SK-N-SH (cell line): ENCODE measurements around the gene PTPRG.

ENCODE experiments used
- EP300 ChIP-seq, 2 experiments: IDR thresholded peaks; 2 replicates each; pipeline versions ENCODE4 v1.4.0 to v1.6.1; 2012; ENCODE audit warnings: borderline replicate concordance in 1 of 2, low read depth in 1 of 2, low read length in 1 of 2
- MXI1 ChIP-seq: IDR thresholded peaks from 2 replicates; pipeline ENCODE4 v1.6.1; 2012; ENCODE audit warnings: mild to moderate bottlenecking, low read depth, low read length, improper control_type of control experiment
- POLR2AphosphoS5 ChIP-seq: IDR thresholded peaks from 2 replicates; pipeline ENCODE4 v1.6.1; 2012; ENCODE audit warnings: low read depth, low read length
- TEAD4 ChIP-seq: IDR thresholded peaks from 2 replicates; pipeline ENCODE4 v1.4.0; 2012; ENCODE audit warnings: mild to moderate bottlenecking, borderline replicate concordance; ENCODE audit not compliant: insufficient read depth
- TF ChIP-seq, protein P1 (sequence below): fragments of 200-600 bp; sonication (generic); IDR thresholded peaks from 2 replicates; pipeline ENCODE4 v1.6.1; 2017; ENCODE audit warnings: antibody characterized with exemption, mild to moderate bottlenecking, moderate library complexity
- TF ChIP-seq, protein P2 (sequence below): IDR thresholded peaks from 2 replicates; pipeline ENCODE4 v1.4.0; 2012; ENCODE audit warnings: low read depth, borderline replicate concordance

DNA sequence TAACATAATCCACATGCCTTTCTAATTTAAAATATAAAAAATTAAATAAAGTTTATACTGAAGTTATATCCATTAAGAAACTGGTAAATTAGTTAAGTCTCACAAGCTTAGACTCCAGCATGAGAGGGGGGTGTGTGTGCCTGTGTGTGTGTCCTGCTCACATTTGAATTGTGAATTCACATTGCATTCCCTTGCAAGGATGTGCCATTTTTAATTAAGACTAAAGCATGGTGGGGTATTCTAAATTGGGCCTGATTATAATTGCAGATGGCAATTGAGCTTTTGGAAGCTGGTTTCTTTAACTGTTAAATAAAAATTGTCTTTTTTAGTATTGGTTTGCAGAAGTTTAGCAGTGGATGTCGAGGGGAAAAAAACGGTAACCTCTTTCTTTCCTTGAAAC lies 56.9 kb downstream of the PTPRG start:
- TF ChIP-seq, protein P1, sequence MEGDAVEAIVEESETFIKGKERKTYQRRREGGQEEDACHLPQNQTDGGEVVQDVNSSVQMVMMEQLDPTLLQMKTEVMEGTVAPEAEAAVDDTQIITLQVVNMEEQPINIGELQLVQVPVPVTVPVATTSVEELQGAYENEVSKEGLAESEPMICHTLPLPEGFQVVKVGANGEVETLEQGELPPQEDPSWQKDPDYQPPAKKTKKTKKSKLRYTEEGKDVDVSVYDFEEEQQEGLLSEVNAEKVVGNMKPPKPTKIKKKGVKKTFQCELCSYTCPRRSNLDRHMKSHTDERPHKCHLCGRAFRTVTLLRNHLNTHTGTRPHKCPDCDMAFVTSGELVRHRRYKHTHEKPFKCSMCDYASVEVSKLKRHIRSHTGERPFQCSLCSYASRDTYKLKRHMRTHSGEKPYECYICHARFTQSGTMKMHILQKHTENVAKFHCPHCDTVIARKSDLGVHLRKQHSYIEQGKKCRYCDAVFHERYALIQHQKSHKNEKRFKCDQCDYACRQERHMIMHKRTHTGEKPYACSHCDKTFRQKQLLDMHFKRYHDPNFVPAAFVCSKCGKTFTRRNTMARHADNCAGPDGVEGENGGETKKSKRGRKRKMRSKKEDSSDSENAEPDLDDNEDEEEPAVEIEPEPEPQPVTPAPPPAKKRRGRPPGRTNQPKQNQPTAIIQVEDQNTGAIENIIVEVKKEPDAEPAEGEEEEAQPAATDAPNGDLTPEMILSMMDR = no peak
- TF ChIP-seq, protein P2, sequence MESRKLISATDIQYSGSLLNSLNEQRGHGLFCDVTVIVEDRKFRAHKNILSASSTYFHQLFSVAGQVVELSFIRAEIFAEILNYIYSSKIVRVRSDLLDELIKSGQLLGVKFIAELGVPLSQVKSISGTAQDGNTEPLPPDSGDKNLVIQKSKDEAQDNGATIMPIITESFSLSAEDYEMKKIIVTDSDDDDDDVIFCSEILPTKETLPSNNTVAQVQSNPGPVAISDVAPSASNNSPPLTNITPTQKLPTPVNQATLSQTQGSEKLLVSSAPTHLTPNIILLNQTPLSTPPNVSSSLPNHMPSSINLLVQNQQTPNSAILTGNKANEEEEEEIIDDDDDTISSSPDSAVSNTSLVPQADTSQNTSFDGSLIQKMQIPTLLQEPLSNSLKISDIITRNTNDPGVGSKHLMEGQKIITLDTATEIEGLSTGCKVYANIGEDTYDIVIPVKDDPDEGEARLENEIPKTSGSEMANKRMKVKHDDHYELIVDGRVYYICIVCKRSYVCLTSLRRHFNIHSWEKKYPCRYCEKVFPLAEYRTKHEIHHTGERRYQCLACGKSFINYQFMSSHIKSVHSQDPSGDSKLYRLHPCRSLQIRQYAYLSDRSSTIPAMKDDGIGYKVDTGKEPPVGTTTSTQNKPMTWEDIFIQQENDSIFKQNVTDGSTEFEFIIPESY = no peak
- TF ChIP-seq POLR2AphosphoS5 (no peak), TEAD4 (no peak), EP300 (IDR thresholded peaks at IDR 0.05; ENCODE audit: borderline replicate concordance in 1 of 2, low read depth in 1 of 2, low read length in 1 of 2) (no peak), MXI1 (no peak)
